ENCODE measurements around the gene SDHA.
"Not testable (repeated sequence)": the region's sequence is repeated elsewhere in the genome, so short reads cannot be mapped to it uniquely, and the experiment has no call there.

Gene SDHA

GRCh38 chr5:192970-193831 is 24.9 kb upstream of the SDHA start:
- no peak for TF ChIP-seq CTCF (IDR thresholded peaks at IDR 0.05; ENCODE audit: control insufficient read depth, extremely low read depth, insufficient read depth)

GRCh38 chr5:194102-194501 is 24.0 kb upstream of the SDHA start:
- DNase-seq (ENCODE audit: low read depth): no peak
- no peak overlapping the region for H3K4me3 ChIP-seq (ENCODE audit: low read depth, low read length)
- TF ChIP-seq CTCF (IDR thresholded peaks at IDR 0.05; ENCODE audit: control insufficient read depth, extremely low read depth, insufficient read depth): no peak

More at GRCh38 chr5:192970-193831, 24.9 kb upstream of the SDHA start:
- H3K4me3 ChIP-seq (ENCODE audit: low read depth, low read length): no peak overlapping the region
- no peak for DNase-seq (ENCODE audit: low read depth)

- TF ChIP-seq CTCF (IDR thresholded peaks at IDR 0.05; ENCODE audit: control insufficient read depth, extremely low read depth, insufficient read depth): no peak
- DNase-seq (ENCODE audit: low read depth): no peak
These were observed 23.4 kb upstream of the SDHA start for GRCh38 chr5:194603-195209.

GRCh38 chr5:195401-196160 is 22.5 kb upstream of the SDHA start:
- no peak overlapping the region for H3K4me3 ChIP-seq (ENCODE audit: low read depth, low read length)
- no peak for DNase-seq (ENCODE audit: low read depth)
- no peak for TF ChIP-seq CTCF (IDR thresholded peaks at IDR 0.05; ENCODE audit: control insufficient read depth, extremely low read depth, insufficient read depth)

More at GRCh38 chr5:194603-195209, 23.4 kb upstream of the SDHA start:
- no peak overlapping the region for H3K4me3 ChIP-seq (ENCODE audit: low read depth, low read length)

GRCh38 chr5:196350-196749 is 21.8 kb upstream of the SDHA start:
- no peak for TF ChIP-seq CTCF (IDR thresholded peaks at IDR 0.05; ENCODE audit: control insufficient read depth, extremely low read depth, insufficient read depth)
- no peak overlapping the region for H3K4me3 ChIP-seq (ENCODE audit: low read depth, low read length)
- DNase-seq (ENCODE audit: low read depth): no peak

- not testable (repeated sequence) for DNase-seq (ENCODE audit: low read depth); H3K4me3 ChIP-seq (ENCODE audit: low read depth, low read length)
These were observed 21.1 kb upstream of the SDHA start for GRCh38 chr5:197031-197430.

- DNase-seq (ENCODE audit: low read depth): no peak
- no peak for TF ChIP-seq CTCF (IDR thresholded peaks at IDR 0.05; ENCODE audit: control insufficient read depth, extremely low read depth, insufficient read depth)
- H3K4me3 ChIP-seq (ENCODE audit: low read depth, low read length): no peak overlapping the region
These were observed 20.1 kb upstream of the SDHA start for GRCh38 chr5:197892-198489.

Data from LNCaP clone FGC (cell line).